Tibial artery (tissue), 4 donors: Measurements from ENCODE around the gene SFTA2.
"Not testable (repeated sequence)": the region's sequence is repeated elsewhere in the genome, so short reads cannot be mapped to it uniquely, and the experiment has no call there.

Experiments
- DNase-seq, 2 donors: peaks; one replicate each; pipeline ENCODE4 v3.0.0-alpha.2; 2019
- H3K27ac ChIP-seq, 2 donors: fragments of 200-600 bp; sonication (generic) in 1 of 2; 1 replicate in 1 of 2; 2 replicates in 1 of 2; pipeline ENCODE4 v1.5.1; 2018 to 2019; ENCODE audit warnings: mild to moderate bottlenecking in 1 of 2
- H3K27me3 ChIP-seq, 2 donors: fragments of 200-600 bp; sonication (generic) in 1 of 2; one replicate each; pipeline versions ENCODE4 v1.5.1 to v1.6.0; 2016 to 2019
- H3K36me3 ChIP-seq, 3 donors: fragments of 200-600 bp; sonication (generic) in 2 of 3; one replicate each; pipeline ENCODE4 v1.5.1; 2016 to 2019; ENCODE audit warnings: mild to moderate bottlenecking in 2 of 3
- H3K4me1 ChIP-seq, 4 donors: fragments of 200-600 bp; sonication (generic) in 2 of 4; 1 replicate in 3 of 4; 2 replicates in 1 of 4; pipeline ENCODE4 v1.5.1; 2016 to 2019
- H3K4me3 ChIP-seq, 2 donors: fragments of 200-600 bp; sonication (generic) in 1 of 2; 1 replicate in 1 of 2; 2 replicates in 1 of 2; pipeline ENCODE4 v1.5.1; 2018 to 2019; ENCODE audit warnings: mild to moderate bottlenecking in 2 of 2
- H3K9me3 ChIP-seq, 3 donors: fragments of 200-600 bp; sonication (generic) in 1 of 3; one replicate each; pipeline ENCODE4 v1.5.1; 2016 to 2019
- CTCF ChIP-seq, 2 experiments: fragments of 200-600 bp in 1 of 2; fragments of 450-650 bp in 1 of 2; IDR thresholded peaks; one replicate each; pipeline ENCODE4 v1.5.1; 2017 to 2019; ENCODE audit warnings: antibody characterized with exemption in 2 of 2, mild to moderate bottlenecking in 1 of 2, moderate library complexity in 1 of 2
- intact Hi-C: fragments of 100-400 bp; cut with DNase I; formaldehyde crosslinking; loops from one replicate; pipeline ENCODE4 v1.15.0; 2023; ENCODE audit warnings: low total_unique reads

Gene SFTA2

GRCh38 chr6:30908700-30909099 lies 23.3 kb downstream of the SFTA2 start:
- Histone ChIP-seq H3K36me3 (peaks cover 7 to 29% (median 27%) of the 10 kb centered on the region in 3 donors), H3K4me3 (peak overlapping the region; percentile 68 to 89), H3K27me3 (no peaks in the 10 kb centered on the region), H3K27ac (peak overlapping the region; percentile 70 to 75), H3K4me1 (peaks cover 0 to 27% (median 18%) of the 10 kb centered on the region in 4 donors), H3K9me3 (no peaks in the 10 kb centered on the region)
- no peak for TF ChIP-seq CTCF (IDR thresholded peaks at IDR 0.05)
- intact Hi-C loops: no loop called here
- DNase-seq: no peak

GRCh38 chr6:30907758-30908591 lies 24.0 kb downstream of the SFTA2 start, which contains the start of gene GTF2H4:
GTF2H4 (plus strand) TSS chr6:30908207.
- H3K4me1 ChIP-seq: peaks cover 0 to 19% (median 12%) of the 10 kb centered on the region in 4 donors
- H3K27me3 ChIP-seq: no peaks in the 10 kb centered on the region
- H3K9me3 ChIP-seq: no peaks in the 10 kb centered on the region
- H3K27ac ChIP-seq: peak within 1 kb of the TSS; percentile 70 to 75
- no peak for TF ChIP-seq CTCF (IDR thresholded peaks at IDR 0.05)
- intact Hi-C loops: no loop called here
- peak; percentile 98 to 99 for DNase-seq
- H3K4me3 ChIP-seq: peak within 1 kb of the TSS; percentile 68 to 89
- peaks cover 7 to 29% (median 27%) of the 10 kb centered on the region in 3 donors for H3K36me3 ChIP-seq

- H3K9me3 ChIP-seq, DNase-seq, intact Hi-C loops, H3K27ac ChIP-seq, H3K27me3 ChIP-seq: not testable (repeated sequence)
- H3K36me3 ChIP-seq: peaks cover 7 to 27% (median 26%) of the 10 kb centered on the region in 3 donors
- H3K4me3 ChIP-seq: peak overlapping the region; percentile 68 to 89
- peaks cover 0 to 16% (median 9%) of the 10 kb centered on the region in 4 donors for H3K4me1 ChIP-seq
Observed at GRCh38 chr6:30907290-30907757, 24.6 kb downstream of the SFTA2 start.

- no peak for TF ChIP-seq CTCF (IDR thresholded peaks at IDR 0.05)
- intact Hi-C loops: no loop called here
- no peak for DNase-seq
- no peak overlapping the region for H3K27ac ChIP-seq
- no peaks in the 10 kb centered on the region for H3K4me1 ChIP-seq
- H3K36me3 ChIP-seq: peaks cover 8 to 22% (median 14%) of the 10 kb centered on the region in 3 donors
- no peaks in the 10 kb centered on the region for H3K27me3 ChIP-seq
- H3K4me3 ChIP-seq: no peak overlapping the region
- no peaks in the 10 kb centered on the region for H3K9me3 ChIP-seq
Observed at GRCh38 chr6:30903236-30903635, 28.7 kb downstream of the SFTA2 start.

GRCh38 chr6:30902709-30903108 lies 29.3 kb downstream of the SFTA2 start:
- Histone ChIP-seq H3K27ac (no peak overlapping the region), H3K36me3 (peaks cover 14 to 27% (median 19%) of the 10 kb centered on the region in 3 donors), H3K27me3 (no peaks in the 10 kb centered on the region), H3K4me3 (no peak overlapping the region), H3K9me3 (no peaks in the 10 kb centered on the region), H3K4me1 (no peaks in the 10 kb centered on the region)
- intact Hi-C loops: no loop called here
- no peak for DNase-seq
- TF ChIP-seq CTCF (IDR thresholded peaks at IDR 0.05): no peak

GRCh38 chr6:30902196-30902595 lies 29.8 kb downstream of the SFTA2 start:
- H3K27ac ChIP-seq, H3K27me3 ChIP-seq, H3K4me3 ChIP-seq: not testable (repeated sequence)

More at GRCh38 chr6:30902196-30902595, 29.8 kb downstream of the SFTA2 start:
- H3K9me3 ChIP-seq, intact Hi-C loops, DNase-seq, H3K4me1 ChIP-seq: not testable (repeated sequence)
- peaks cover 19 to 32% (median 24%) of the 10 kb centered on the region in 3 donors for H3K36me3 ChIP-seq
